ENCODE measurements around the gene SYNE2. TPM values are rescaled to one million over a fixed set of nuclear protein-coding genes. Genes with fewer than 3 reads are reported as not detected.

The SYNE2 gene
- total and polyA plus RNA-seq, 9 donors, result 29.1 to 66.9 (median 50.0) TPM

DNA sequence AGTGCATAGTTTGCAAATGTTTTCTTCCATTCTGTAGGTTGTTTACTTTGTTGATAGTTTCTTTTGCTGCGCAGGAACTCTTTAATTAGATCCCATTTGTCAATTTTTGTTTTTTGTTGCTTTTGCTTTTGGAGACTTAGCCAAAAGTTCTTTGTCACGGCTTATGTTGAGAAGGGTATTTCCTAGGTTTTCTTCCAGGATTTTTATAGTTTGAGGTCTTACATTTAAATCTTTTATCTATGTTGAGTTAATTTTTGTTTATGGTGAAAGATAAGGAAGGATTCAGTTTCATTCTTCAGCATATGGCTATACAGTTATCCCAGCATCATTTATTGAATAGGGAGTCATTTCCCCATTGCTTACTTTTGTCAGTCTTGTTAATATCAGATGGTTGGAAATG is 51.9 kb downstream of the SYNE2 start:
- H3K27me3 ChIP-seq (ENCODE audit: control insufficient read depth, insufficient read depth, low read length), result no peaks in the 10 kb centered on the region
- H3K27ac ChIP-seq (ENCODE audit: low read length), result no peak overlapping the region
- no peaks in the 10 kb centered on the region for H3K4me1 ChIP-seq (ENCODE audit: control insufficient read depth, insufficient read depth, low read length)
- no peak overlapping the region for H3K4me3 ChIP-seq (ENCODE audit: low read length)
- H3K9me3 ChIP-seq (replicated peaks; ENCODE audit: control insufficient read depth, low read depth, low read length), result peaks cover 2% of the 10 kb centered on the region
- WGBS (ENCODE audit: insufficient coverage), result no CpG with 5 or more reads among the region's 2 CpGs
- no peaks in the 10 kb centered on the region for H3K36me3 ChIP-seq (ENCODE audit: control insufficient read depth, insufficient read depth, low read length)
- DNase-seq, result no peak

DNA sequence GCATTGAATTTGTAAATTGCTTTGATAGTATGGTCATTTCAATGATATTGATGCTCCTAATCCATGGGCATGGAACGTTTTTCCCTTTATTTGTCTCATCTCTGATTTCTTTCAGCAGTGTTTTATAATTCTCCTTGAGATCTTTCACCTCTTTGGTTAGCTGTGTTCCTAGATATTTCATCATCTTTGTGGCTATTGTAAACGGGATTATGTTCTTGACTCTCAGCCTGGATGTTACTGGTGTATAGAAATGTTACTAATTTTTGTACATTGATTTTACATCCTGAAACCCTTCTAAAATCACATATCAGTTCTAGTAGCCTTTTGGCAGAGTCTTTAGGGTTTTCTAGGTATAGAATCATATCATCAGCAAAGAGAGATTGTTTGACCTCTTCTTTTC is 52.6 kb downstream of the SYNE2 start:
- no CpG with 5 or more reads among the region's 2 CpGs for WGBS (ENCODE audit: insufficient coverage)
- Histone ChIP-seq H3K9me3 (replicated peaks; ENCODE audit: control insufficient read depth, low read depth, low read length) (peaks cover 2% of the 10 kb centered on the region), H3K27ac (ENCODE audit: low read length) (no peak overlapping the region), H3K27me3 (ENCODE audit: control insufficient read depth, insufficient read depth, low read length) (no peaks in the 10 kb centered on the region), H3K4me3 (ENCODE audit: low read length) (no peak overlapping the region), H3K36me3 (ENCODE audit: control insufficient read depth, insufficient read depth, low read length) (no peaks in the 10 kb centered on the region), H3K4me1 (ENCODE audit: control insufficient read depth, insufficient read depth, low read length) (no peaks in the 10 kb centered on the region)
- no peak for DNase-seq

DNA sequence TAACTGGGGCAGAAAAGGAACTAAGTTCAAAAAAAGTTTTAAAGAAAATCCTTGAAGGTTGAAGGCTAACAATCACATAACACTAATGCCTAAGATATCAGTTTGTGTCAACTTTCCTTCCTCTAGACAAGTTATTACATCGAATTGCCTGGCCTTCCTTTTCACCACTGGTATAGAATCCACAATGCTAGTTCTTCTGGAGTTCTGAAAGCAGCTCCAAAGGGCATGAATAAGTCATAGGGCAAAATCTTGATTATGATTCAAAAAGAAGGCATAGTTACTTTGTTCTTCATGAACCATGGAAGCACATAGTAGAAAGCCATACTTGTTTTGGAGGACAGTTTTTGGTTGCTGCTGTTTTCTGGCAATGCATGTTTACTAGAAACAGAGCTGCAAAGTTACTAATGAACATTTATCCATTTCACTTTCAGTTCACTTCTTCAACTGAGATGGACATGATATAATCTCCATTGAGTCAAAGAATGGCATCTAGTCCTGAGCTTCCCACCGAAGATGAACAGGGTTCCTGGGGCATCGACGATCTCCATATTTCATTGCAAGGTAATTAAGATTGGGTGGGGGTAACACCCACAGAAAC is 56.0 kb downstream of the SYNE2 start:
- no peaks in the 10 kb centered on the region for H3K27me3 ChIP-seq (ENCODE audit: control insufficient read depth, insufficient read depth, low read length)
- no CpG with 5 or more reads among the region's 4 CpGs for WGBS (ENCODE audit: insufficient coverage)
- DNase-seq, result no peak
- no peaks in the 10 kb centered on the region for H3K36me3 ChIP-seq (ENCODE audit: control insufficient read depth, insufficient read depth, low read length)
- H3K27ac ChIP-seq (ENCODE audit: low read length), result peak overlapping the region; percentile 31
- H3K4me3 ChIP-seq (ENCODE audit: low read length), result no peak overlapping the region
- H3K4me1 ChIP-seq (ENCODE audit: control insufficient read depth, insufficient read depth, low read length), result no peaks in the 10 kb centered on the region
- peaks cover 2% of the 10 kb centered on the region for H3K9me3 ChIP-seq (replicated peaks; ENCODE audit: control insufficient read depth, low read depth, low read length)

DNA sequence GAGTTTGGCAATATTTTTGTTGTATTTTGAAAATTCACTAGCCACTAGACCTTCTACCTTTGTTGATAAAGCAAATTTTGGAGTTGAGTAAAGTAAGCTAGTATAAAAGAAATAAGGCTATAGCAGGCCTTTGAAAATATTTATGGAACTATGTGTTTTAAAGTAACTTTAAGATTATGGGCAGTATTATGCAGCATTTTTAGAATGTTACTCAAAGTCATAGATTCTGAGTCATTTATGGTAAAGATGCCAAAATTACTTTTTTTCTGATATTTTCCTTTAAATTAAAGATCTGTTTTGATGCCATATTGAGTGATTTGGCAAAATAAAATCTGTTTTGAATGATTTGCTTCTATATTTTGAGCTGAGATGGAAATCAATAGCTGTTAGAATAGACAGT is 57.2 kb downstream of the SYNE2 start:
- no peaks in the 10 kb centered on the region for H3K27me3 ChIP-seq (ENCODE audit: control insufficient read depth, insufficient read depth, low read length)
- DNase-seq, result no peak

DNA sequence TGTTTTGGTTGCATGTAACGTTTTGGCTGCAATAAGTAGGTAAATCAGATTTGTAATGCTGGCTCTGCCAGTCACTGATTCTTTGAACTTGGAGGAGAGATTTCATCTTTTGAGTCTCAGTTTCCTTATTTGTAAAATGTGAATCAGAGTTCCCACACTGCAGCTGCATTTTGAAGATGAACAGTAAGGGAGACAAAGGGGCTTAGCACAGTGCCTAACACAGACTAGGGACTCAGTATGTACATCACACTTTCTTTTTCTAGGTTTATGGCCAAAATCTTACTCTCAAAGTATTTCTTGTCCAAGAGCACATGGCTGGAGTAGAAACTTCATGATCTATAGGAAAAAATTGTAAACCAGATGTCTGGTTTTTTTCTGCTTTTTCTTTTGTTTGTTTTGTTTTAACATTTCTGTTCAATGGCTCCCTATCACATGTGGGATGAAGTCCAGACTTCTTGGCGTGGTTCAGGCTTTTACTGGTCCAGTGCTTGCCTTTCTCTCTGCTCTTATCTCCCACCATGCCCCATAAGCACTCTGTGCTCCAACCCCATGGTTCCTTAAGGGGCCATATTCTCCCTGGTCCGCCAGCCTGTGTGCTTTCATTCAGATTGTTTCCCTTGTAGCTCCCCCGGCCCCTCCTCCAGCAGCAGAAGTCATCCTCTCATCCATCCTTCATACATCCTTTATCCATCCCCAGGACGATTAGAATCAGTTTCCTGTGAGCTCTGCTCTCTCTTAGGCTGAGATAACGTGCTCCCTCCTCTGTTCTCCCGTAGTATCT is 58.0 kb downstream of the SYNE2 start:
- WGBS (ENCODE audit: insufficient coverage), result 38% methylated on average over 4 of the region's 7 CpGs
- peak; percentile 74 for DNase-seq
- no peaks in the 10 kb centered on the region for H3K27me3 ChIP-seq (ENCODE audit: control insufficient read depth, insufficient read depth, low read length)
- no peaks in the 10 kb centered on the region for H3K4me1 ChIP-seq (ENCODE audit: control insufficient read depth, insufficient read depth, low read length)
- H3K4me3 ChIP-seq (ENCODE audit: low read length), result no peak overlapping the region
- peak overlapping the region; percentile 62 for H3K27ac ChIP-seq (ENCODE audit: low read length)
- H3K9me3 ChIP-seq (replicated peaks; ENCODE audit: control insufficient read depth, low read depth, low read length), result no peaks in the 10 kb centered on the region
- H3K36me3 ChIP-seq (ENCODE audit: control insufficient read depth, insufficient read depth, low read length), result no peaks in the 10 kb centered on the region

More for the DNA sequence above, 57.2 kb downstream of the SYNE2 start:
- Histone ChIP-seq H3K4me3 (ENCODE audit: low read length) (no peak overlapping the region), H3K36me3 (ENCODE audit: control insufficient read depth, insufficient read depth, low read length) (no peaks in the 10 kb centered on the region), H3K27ac (ENCODE audit: low read length) (no peak overlapping the region), H3K4me1 (ENCODE audit: control insufficient read depth, insufficient read depth, low read length) (no peaks in the 10 kb centered on the region), H3K9me3 (replicated peaks; ENCODE audit: control insufficient read depth, low read depth, low read length) (peaks cover 1% of the 10 kb centered on the region)

DNA sequence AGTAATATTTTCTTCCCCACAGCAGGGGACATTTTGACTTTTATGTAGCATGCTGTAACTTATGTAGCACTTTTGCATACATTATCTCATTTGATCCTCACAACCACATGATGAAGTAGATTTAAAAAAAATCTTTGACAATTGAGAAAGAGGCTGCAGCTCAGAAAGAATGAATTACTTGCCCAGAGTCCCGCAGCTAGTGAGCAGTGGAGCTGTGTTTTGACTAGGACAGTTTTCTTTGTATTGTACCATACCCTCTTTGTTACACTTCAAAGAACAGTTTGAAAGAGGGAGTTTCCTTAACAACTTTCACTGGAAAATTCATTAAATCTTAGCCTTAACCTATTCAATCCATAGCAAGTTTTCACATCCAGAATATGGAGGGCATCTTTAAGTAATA is 58.6 kb downstream of the SYNE2 start:
- H3K4me1 ChIP-seq (ENCODE audit: control insufficient read depth, insufficient read depth, low read length), result no peaks in the 10 kb centered on the region
- no peak overlapping the region for H3K27ac ChIP-seq (ENCODE audit: low read length)
- no peaks in the 10 kb centered on the region for H3K9me3 ChIP-seq (replicated peaks; ENCODE audit: control insufficient read depth, low read depth, low read length)
- no peaks in the 10 kb centered on the region for H3K27me3 ChIP-seq (ENCODE audit: control insufficient read depth, insufficient read depth, low read length)
- H3K4me3 ChIP-seq (ENCODE audit: low read length), result no peak overlapping the region
- no peak for DNase-seq
- no peaks in the 10 kb centered on the region for H3K36me3 ChIP-seq (ENCODE audit: control insufficient read depth, insufficient read depth, low read length)
- no CpG with 5 or more reads among the region's 1 CpG for WGBS (ENCODE audit: insufficient coverage)

DNA sequence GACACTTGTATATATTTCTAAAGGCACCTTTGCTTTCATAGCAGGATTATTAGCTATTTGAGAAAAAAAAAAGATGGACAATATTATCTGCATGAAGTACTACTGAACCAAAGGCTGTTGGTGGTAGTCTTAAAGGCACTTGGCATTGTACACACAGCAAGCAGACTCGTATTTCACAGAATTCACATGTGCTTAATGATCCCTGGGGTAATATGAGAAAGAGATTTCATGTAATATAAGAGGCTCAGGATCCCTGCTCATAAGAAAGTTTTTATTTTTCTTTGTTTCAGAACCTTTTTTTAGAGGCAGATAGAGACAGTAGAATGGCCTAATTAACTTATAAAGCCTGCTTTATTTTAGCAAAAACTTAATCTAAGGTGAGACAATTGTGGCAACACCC is 59.5 kb downstream of the SYNE2 start:
- H3K4me3 ChIP-seq (ENCODE audit: low read length), result no peak overlapping the region
- DNase-seq, result no peak
- H3K4me1 ChIP-seq (ENCODE audit: control insufficient read depth, insufficient read depth, low read length), result no peaks in the 10 kb centered on the region
- H3K27me3 ChIP-seq (ENCODE audit: control insufficient read depth, insufficient read depth, low read length), result no peaks in the 10 kb centered on the region
- H3K9me3 ChIP-seq (replicated peaks; ENCODE audit: control insufficient read depth, low read depth, low read length), result no peaks in the 10 kb centered on the region
- H3K27ac ChIP-seq (ENCODE audit: low read length), result no peak overlapping the region
- no CpG with 5 or more reads among the region's 1 CpG for WGBS (ENCODE audit: insufficient coverage)
- H3K36me3 ChIP-seq (ENCODE audit: control insufficient read depth, insufficient read depth, low read length), result no peaks in the 10 kb centered on the region

DNA sequence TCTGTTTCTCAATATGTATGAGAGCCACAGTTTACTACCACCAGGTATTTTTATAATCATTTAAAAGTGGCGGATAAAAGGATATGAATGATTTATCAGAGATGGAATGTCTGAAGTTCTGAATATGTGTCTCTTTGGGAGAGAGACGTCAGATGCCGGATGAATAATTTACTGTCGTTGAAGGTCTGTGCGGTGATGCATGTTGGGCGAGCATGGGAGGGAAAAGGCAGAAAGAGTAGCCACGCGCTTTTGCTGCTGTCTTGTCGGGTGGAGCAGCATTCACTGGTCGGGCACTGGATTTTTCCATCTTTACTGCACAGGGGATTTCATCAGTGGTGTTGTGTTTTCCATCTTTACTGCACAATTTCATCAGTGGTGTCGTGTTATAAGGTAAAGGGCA is 65.6 kb downstream of the SYNE2 start:
- no peaks in the 10 kb centered on the region for H3K4me1 ChIP-seq (ENCODE audit: control insufficient read depth, insufficient read depth, low read length)
- no peak for DNase-seq
- no peak overlapping the region for H3K27ac ChIP-seq (ENCODE audit: low read length)
- H3K36me3 ChIP-seq (ENCODE audit: control insufficient read depth, insufficient read depth, low read length), result peaks cover 3% of the 10 kb centered on the region
- H3K4me3 ChIP-seq (ENCODE audit: low read length), result no peak overlapping the region
- 86% methylated on average over 3 of the region's 11 CpGs for WGBS (ENCODE audit: insufficient coverage)
- no peaks in the 10 kb centered on the region for H3K27me3 ChIP-seq (ENCODE audit: control insufficient read depth, insufficient read depth, low read length)
- H3K9me3 ChIP-seq (replicated peaks; ENCODE audit: control insufficient read depth, low read depth, low read length), result no peaks in the 10 kb centered on the region

DNA sequence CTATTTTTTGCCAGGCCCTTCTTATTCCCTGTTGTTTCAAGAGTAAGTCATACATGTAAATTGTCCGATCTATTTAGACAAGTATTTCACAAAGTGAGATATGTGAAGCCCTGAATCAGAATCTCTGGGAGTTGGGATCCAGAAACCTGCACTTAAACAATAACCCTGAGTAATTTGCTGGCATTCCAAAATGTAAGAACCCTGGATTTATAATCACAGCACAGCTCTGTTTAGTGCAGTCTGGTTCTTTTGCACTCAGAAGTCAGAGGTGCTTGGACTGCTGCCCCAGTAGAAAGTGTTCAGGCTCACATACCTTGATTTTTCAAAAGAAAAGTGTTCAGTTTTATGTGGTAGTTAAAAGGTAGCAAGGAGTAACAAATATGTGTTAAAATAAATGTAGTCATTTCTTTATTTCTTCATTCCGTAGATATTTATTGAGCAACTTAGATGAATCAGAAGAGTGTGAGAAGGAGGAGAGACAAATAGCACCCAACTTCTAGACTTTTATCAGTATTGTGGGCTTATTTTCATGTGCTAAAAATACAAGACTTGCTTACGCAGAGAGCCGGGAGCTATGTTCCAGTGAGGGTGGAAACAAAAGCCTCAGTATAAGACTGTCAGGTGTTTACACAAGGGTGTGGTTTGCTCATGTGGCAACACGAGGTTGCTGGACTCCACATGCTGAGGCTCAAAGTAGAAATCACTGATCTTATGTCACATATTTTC is 70.1 kb downstream of the SYNE2 start:
- H3K9me3 ChIP-seq (replicated peaks; ENCODE audit: control insufficient read depth, low read depth, low read length), result peaks cover 7% of the 10 kb centered on the region
- WGBS (ENCODE audit: insufficient coverage), result 100% methylated on average over 1 of the region's 5 CpGs
- H3K4me1 ChIP-seq (ENCODE audit: control insufficient read depth, insufficient read depth, low read length), result no peaks in the 10 kb centered on the region
- H3K27ac ChIP-seq (ENCODE audit: low read length), result no peak overlapping the region
- DNase-seq, result no peak
- H3K4me3 ChIP-seq (ENCODE audit: low read length), result no peak overlapping the region
- peaks cover 3% of the 10 kb centered on the region for H3K36me3 ChIP-seq (ENCODE audit: control insufficient read depth, insufficient read depth, low read length)
- H3K27me3 ChIP-seq (ENCODE audit: control insufficient read depth, insufficient read depth, low read length), result no peaks in the 10 kb centered on the region

DNA sequence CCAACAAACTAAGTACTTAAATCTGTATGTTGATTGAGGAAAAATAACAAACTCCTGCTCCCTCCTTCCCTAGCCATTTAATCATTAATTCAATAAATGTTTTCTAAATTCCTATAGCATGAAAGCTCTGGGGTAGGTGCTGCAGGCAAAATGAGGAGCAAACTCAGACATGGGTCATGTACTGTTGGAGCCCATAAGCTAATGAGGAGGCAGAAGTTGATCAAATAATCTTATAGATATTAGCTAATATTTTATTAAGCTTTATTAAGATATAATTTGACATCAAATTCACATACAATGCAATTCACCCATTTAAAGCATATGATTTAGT is 70.6 kb downstream of the SYNE2 start:
- no peaks in the 10 kb centered on the region for H3K4me1 ChIP-seq (ENCODE audit: control insufficient read depth, insufficient read depth, low read length)
- H3K4me3 ChIP-seq (ENCODE audit: low read length), result no peak overlapping the region
- no peak overlapping the region for H3K27ac ChIP-seq (ENCODE audit: low read length)
- peaks cover 3% of the 10 kb centered on the region for H3K36me3 ChIP-seq (ENCODE audit: control insufficient read depth, insufficient read depth, low read length)
- peaks cover 7% of the 10 kb centered on the region for H3K9me3 ChIP-seq (replicated peaks; ENCODE audit: control insufficient read depth, low read depth, low read length)
- no peaks in the 10 kb centered on the region for H3K27me3 ChIP-seq (ENCODE audit: control insufficient read depth, insufficient read depth, low read length)
- no peak for DNase-seq

Data from muscle of leg (tissue), 11 donors.